Pancreas (tissue), 10 donors: ENCODE data around the gene TBC1D14. TPM values are rescaled to one million over a fixed set of nuclear protein-coding genes. Genes with fewer than 3 reads are reported as not detected.

Experiments used
- ATAC-seq, 4 donors: fragments of 200-7000 bp; cut with Tn5 transposase; one replicate each; pipeline versions ENCODE4 v1.8.0 to v1.9.1; 2020; ENCODE audit warnings: mild to moderate bottlenecking in 4 of 4, moderate library complexity in 4 of 4
- DNase-seq, 6 donors: peaks; one replicate each; pipeline ENCODE4 v3.0.0-alpha.2; 2020
- FAIRE-seq: peaks from 2 replicates; lab custom pipeline; 2012; peaks lifted over from hg19 to GRCh38; lab: Jason Lieb, UNC
- H3K27ac ChIP-seq, 4 donors: fragments of 200-600 bp; sonication (generic); 1 replicate in 3 of 4; 2 replicates in 1 of 4; pipeline versions ENCODE4 v1.5.0 to v1.8.0; 2020
- H3K27me3 ChIP-seq, 4 donors: fragments of 200-600 bp; one replicate each; pipeline ENCODE4 v1.8.0; 2021
- H3K36me3 ChIP-seq, 3 donors: fragments of 200-600 bp; sonication (generic) in 1 of 3; one replicate each; pipeline versions ENCODE4 v1.5.0 to v1.8.0; 2020 to 2021
- H3K4me1 ChIP-seq, 3 donors: fragments of 200-600 bp; one replicate each; pipeline ENCODE4 v1.8.0; 2021
- H3K4me3 ChIP-seq, 4 donors: fragments of 200-600 bp; sonication (generic) in 2 of 4; one replicate each; pipeline versions ENCODE4 v1.5.0 to v1.8.0; 2020 to 2021
- H3K9me3 ChIP-seq, 4 donors: fragments of 200-600 bp; one replicate each; pipeline ENCODE4 v1.8.0; 2021
- WGBS, 2 donors: extraction: QIAGEN DNeasy Blood & Tissue Kit; methylation state at CpG; one replicate each; pipeline ENCODE4 v1.1.7; 2013; 5-methylcytosine and 5-hydroxymethylcytosine counted together
- intact Hi-C, 3 donors: fragments of 100-400 bp; cut with DNase I; formaldehyde crosslinking; loops; one replicate each; pipeline versions ENCODE4 v1.11.1 to v1.14.2; 2022
- polyA plus RNA-seq, 2 donors: library from polyadenylated mRNA; stranded (reverse); fragments of 200-250 nt; gene quantifications; one replicate each; pipeline ENCODE4 v1.2.3, GENCODE V29; 2013
- total RNA-seq, 6 donors: library from RNA; stranded (reverse); fragmentation: NEBNext Ultra II Directional in 4 of 6; extraction: Animal tissue kit (Norgen Biotek cat#: 25700) in 4 of 6; gene quantifications; one replicate each; pipeline versions ENCODE4 v1.2.1 to v1.2.4, GENCODE V29; 2021 to 2023
- TF ChIP-seq, protein P1 (sequence below), 4 donors: fragments of 200-600 bp; sonication (generic) in 3 of 4; IDR thresholded peaks; one replicate each; pipeline versions ENCODE4 v1.5.0 to v1.8.0; 2021; ENCODE audit warnings: antibody characterized with exemption in 4 of 4
- donor health status: healthy with polysubstance abuse.
- donor health status: DM: no; HTN: no; CAD: no; lungs with moderate emphysema.
- donor health status: DM: no; HTN: no; CAD: no.
- donor health status: control.
- donor health status: control.
- donor health status: Bipolar disorder and iron deficiency.
- donor health status: DM: yes; HTN: yes; CAD: no.
- donor health status: DM: no; HTN: no; CAD: no.
- donor health status: DM: no; HTN: no; CAD: no.
- donor health status: DM: yes; HTN: yes; CAD: no.

TBC1D14 gene
- total and polyA plus RNA-seq, 8 donors = 8.9 to 23.9 (median 14.8) TPM

DNA sequence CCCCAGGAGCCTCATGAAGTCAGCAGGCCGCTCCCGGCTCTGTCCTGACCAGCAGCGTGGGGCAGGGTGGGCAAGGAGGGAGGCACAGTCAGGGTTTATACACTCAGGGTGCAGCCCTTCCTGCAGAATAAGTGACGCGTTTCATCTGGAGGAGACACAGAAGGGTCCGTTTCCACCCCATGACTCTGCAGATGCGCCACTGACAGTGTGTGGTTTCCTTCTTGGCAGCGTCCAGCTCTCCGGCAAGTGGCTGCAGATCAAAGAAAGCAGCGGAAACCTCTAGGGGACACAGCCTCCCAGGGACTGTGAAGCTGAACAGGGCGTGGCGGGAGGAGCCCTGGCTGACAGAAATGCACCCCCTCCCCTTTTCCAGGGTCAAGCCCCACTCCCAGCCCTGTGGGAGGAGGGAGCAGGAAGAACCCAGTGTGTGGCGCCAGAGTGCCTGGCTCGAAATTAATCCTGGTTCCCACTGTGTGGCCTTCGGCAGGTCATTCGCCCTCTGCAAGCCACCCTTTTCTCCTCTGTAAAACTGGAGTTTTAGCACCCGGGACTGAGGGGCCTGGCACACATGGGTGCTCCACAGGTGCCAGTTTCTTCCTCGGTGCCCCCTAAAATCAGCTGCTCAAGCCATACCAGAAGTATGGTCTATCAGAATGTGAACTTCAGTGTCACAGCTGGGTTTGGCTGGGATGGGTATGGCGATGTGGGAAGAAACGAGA lies 17.3 kb upstream of the TBC1D14 start:
- TF ChIP-seq, protein P1, sequence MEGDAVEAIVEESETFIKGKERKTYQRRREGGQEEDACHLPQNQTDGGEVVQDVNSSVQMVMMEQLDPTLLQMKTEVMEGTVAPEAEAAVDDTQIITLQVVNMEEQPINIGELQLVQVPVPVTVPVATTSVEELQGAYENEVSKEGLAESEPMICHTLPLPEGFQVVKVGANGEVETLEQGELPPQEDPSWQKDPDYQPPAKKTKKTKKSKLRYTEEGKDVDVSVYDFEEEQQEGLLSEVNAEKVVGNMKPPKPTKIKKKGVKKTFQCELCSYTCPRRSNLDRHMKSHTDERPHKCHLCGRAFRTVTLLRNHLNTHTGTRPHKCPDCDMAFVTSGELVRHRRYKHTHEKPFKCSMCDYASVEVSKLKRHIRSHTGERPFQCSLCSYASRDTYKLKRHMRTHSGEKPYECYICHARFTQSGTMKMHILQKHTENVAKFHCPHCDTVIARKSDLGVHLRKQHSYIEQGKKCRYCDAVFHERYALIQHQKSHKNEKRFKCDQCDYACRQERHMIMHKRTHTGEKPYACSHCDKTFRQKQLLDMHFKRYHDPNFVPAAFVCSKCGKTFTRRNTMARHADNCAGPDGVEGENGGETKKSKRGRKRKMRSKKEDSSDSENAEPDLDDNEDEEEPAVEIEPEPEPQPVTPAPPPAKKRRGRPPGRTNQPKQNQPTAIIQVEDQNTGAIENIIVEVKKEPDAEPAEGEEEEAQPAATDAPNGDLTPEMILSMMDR (IDR thresholded peaks at IDR 0.05) = no peak
- DNase-seq (peak in 1 of 6 donors; percentile 38), ATAC-seq (peak in 3 of 4 donors; percentile 42 to 54 (median 48)), FAIRE-seq (no peak)
- no peaks in the 10 kb centered on the region for H3K27me3 ChIP-seq
- H3K9me3 ChIP-seq = no peaks in the 10 kb centered on the region
- no peak overlapping the region for H3K27ac ChIP-seq
- no peaks in the 10 kb centered on the region for H3K36me3 ChIP-seq
- H3K4me1 ChIP-seq = peaks cover 0 to 15% (median 0%) of the 10 kb centered on the region in 3 donors
- intact Hi-C loops = no loop called here
- 76 to 80% methylated on average over 20 of the region's 20 CpGs for WGBS, 2 donors
- no peak overlapping the region for H3K4me3 ChIP-seq

GRCh38 chr4:6892909-6893202 lies 16.8 kb upstream of the TBC1D14 start:
- TF ChIP-seq, protein P1 (IDR thresholded peaks at IDR 0.05) = no peak
- WGBS, 2 donors = 81 to 84% methylated on average over 6 of the region's 6 CpGs
- peaks cover 0 to 15% (median 0%) of the 10 kb centered on the region in 3 donors for H3K4me1 ChIP-seq
- no peak for FAIRE-seq
- intact Hi-C loops = no loop called here
- no peaks in the 10 kb centered on the region for H3K36me3 ChIP-seq
- H3K27ac ChIP-seq = peak overlapping the region in 1 of 4 donors; percentile 14
- no peaks in the 10 kb centered on the region for H3K9me3 ChIP-seq
- no peak for DNase-seq
- no peaks in the 10 kb centered on the region for H3K27me3 ChIP-seq
- ATAC-seq = no peak
- no peak overlapping the region for H3K4me3 ChIP-seq

- ATAC-seq (peak; percentile 77 to 88 (median 84)), DNase-seq (no peak), FAIRE-seq (no peak)
- no peaks in the 10 kb centered on the region for H3K9me3 ChIP-seq
- H3K36me3 ChIP-seq = no peaks in the 10 kb centered on the region
- H3K27me3 ChIP-seq = no peaks in the 10 kb centered on the region
- 18 to 19% methylated on average over 7 of the region's 7 CpGs for WGBS, 2 donors
- H3K27ac ChIP-seq = peak overlapping the region in 1 of 4 donors; percentile 14
- TF ChIP-seq, protein P1 (IDR thresholded peaks at IDR 0.05) = no peak
- H3K4me3 ChIP-seq = no peak overlapping the region
- intact Hi-C loops = no loop called here
- peaks cover 0 to 15% (median 0%) of the 10 kb centered on the region in 3 donors for H3K4me1 ChIP-seq
Observed at GRCh38 chr4:6893449-6894085, 16.1 kb upstream of the TBC1D14 start.

DNA sequence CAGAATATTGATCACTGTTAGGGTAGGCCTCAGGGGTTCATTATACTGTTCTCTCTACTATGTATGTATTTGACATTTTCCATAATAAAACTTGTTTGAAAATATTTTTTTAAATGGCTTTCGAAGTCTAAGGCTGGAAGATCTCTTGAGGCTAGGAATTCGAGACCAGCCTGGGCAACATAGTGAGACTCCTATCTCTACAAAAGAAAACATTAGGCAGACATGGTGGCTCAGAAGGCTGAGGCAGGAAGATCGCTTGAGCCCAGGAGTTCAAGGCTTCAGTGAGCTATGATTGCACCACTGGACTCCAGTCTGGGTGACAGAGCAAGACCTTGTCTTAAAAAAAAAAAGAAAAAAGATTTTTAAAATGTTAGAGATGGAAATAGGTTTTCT lies 15.5 kb upstream of the TBC1D14 start:
- 89 to 99% methylated on average over 3 of the region's 3 CpGs for WGBS, 2 donors
- no peaks in the 10 kb centered on the region for H3K27me3 ChIP-seq
- intact Hi-C loops = no loop called here
- H3K36me3 ChIP-seq = no peaks in the 10 kb centered on the region
- no peaks in the 10 kb centered on the region for H3K9me3 ChIP-seq
- H3K4me3 ChIP-seq = no peak overlapping the region
- DNase-seq (no peak), FAIRE-seq (no peak), ATAC-seq (no peak)
- TF ChIP-seq, protein P1 (IDR thresholded peaks at IDR 0.05) = no peak
- peaks cover 0 to 15% (median 0%) of the 10 kb centered on the region in 3 donors for H3K4me1 ChIP-seq
- no peak overlapping the region for H3K27ac ChIP-seq
